K562 (cell line): Measurements from ENCODE around the gene LPIN1. TPM values are rescaled to one million over a fixed set of nuclear protein-coding genes. Genes with fewer than 3 reads are reported as not detected.
A peak's percentile ranks its signal among the peaks of the same experiment; 100 is the strongest.

Experiments used
- ATAC-seq: fragments of 200-7000 bp; cut with Tn5 transposase; 3 replicates; pipeline ENCODE4 v1.9.1; 2020; ENCODE audit warnings: moderate library complexity
- BruUV-seq: library from RNA; stranded (reverse); fragments of 400-500 nt; replicated peaks from 2 replicates; lab custom pipeline; 2021; lab: Mats Ljungman, UMichigan
- CTCF ChIA-PET: fragments of 300-600 bp; formaldehyde crosslinking; extraction: SDS; loops from one replicate; lab custom pipeline; 2021; ENCODE audit warnings: low intra/inter-chr PET ratio; lab: Yijun Ruan, JAX
- POLR2A ChIA-PET: fragments of 300-600, 350-650 bp; sonication (Branson Sonifier 250); formaldehyde crosslinking; extraction: SDS; loops from one replicate; lab custom pipeline; 2021; ENCODE audit warnings: antibody characterized with exemption, inconsistent platforms; lab: Yijun Ruan, JAX
- DNase-seq, 4 experiments: peaks; one replicate each; pipeline versions ENCODE4 v3.0.0 to v3.0.0-alpha.2; 2011 to 2018; ENCODE audit warnings: low spot score in 3 of 4, mixed read lengths in 3 of 4; ENCODE audit errors: extremely low read depth in 1 of 4
- FAIRE-seq: peaks from 2 replicates; lab custom pipeline; 2011; peaks lifted over from hg19 to GRCh38; lab: Jason Lieb, UNC
- H2AFZ ChIP-seq: 2 replicates; pipeline ENCODE4 v1.6.0; 2011; ENCODE audit warnings: low read depth, low read length, control low read depth, inconsistent platforms
- H3K27ac ChIP-seq: fragments of 200-600 bp; 3 replicates; pipeline ENCODE4 v1.8.0; 2011; ENCODE audit warnings: low read depth, mild to moderate bottlenecking, control low read depth, inconsistent platforms, low read length, moderate library complexity, mixed read lengths; ENCODE audit errors: extremely low read depth
- H3K27me3 ChIP-seq, 2 experiments: fragments of 300-600 bp in 1 of 2; 2 replicates in 1 of 2; 3 replicates in 1 of 2; pipeline versions ENCODE4 v1.6.0 to v1.8.0; 2011; ENCODE audit warnings: inconsistent platforms in 2 of 2, low read length in 2 of 2, mild to moderate bottlenecking in 1 of 2, mixed read lengths in 1 of 2, moderate library complexity in 1 of 2; ENCODE audit not compliant: control insufficient read depth in 2 of 2, insufficient read depth in 2 of 2
- H3K36me3 ChIP-seq: fragments of 300-600 bp; 3 replicates; pipeline ENCODE4 v1.8.0; 2011; ENCODE audit warnings: mild to moderate bottlenecking, low read length, inconsistent platforms; ENCODE audit not compliant: control insufficient read depth, insufficient read depth
- H3K4me1 ChIP-seq, 2 experiments: fragments of 200-600 bp in 1 of 2; replicated peaks in 1 of 2; 2 replicates in 1 of 2; 3 replicates in 1 of 2; pipeline versions ENCODE4 v1.5.1 to v1.8.0; 2011; ENCODE audit warnings: inconsistent platforms in 2 of 2, low read length in 2 of 2, mild to moderate bottlenecking in 1 of 2, mixed read lengths in 1 of 2, moderate library complexity in 1 of 2; ENCODE audit not compliant: control insufficient read depth in 2 of 2, insufficient read depth in 2 of 2
- H3K4me2 ChIP-seq: 2 replicates; pipeline ENCODE4 v1.6.1; 2011; ENCODE audit warnings: low read length, control low read depth, inconsistent platforms, mixed read lengths; ENCODE audit not compliant: insufficient read depth
- H3K4me3 ChIP-seq: fragments of 200-600 bp; sonication (generic), shearing (Covaris generic); 2 replicates; pipeline ENCODE4 v1.5.1; 2016; ENCODE audit warnings: control low read depth, inconsistent platforms
- H3K79me2 ChIP-seq: fragments of 200-600 bp; 3 replicates; pipeline ENCODE4 v1.8.0; 2011; ENCODE audit warnings: low read length, inconsistent platforms; ENCODE audit not compliant: control insufficient read depth, insufficient read depth
- H3K9ac ChIP-seq, 2 experiments: 2 replicates each; pipeline versions ENCODE4 v1.6.0 to v1.6.1; 2011; ENCODE audit warnings: low read depth in 2 of 2, low read length in 2 of 2, control low read depth in 1 of 2, inconsistent platforms in 1 of 2, mild to moderate bottlenecking in 1 of 2, mixed read lengths in 1 of 2; ENCODE audit not compliant: insufficient read depth in 1 of 2
- H3K9me1 ChIP-seq: one replicate; pipeline ENCODE4 v1.6.0; 2011; ENCODE audit warnings: inconsistent platforms, mild to moderate bottlenecking, low read length, moderate library complexity; ENCODE audit not compliant: control insufficient read depth, insufficient read depth
- H3K9me3 ChIP-seq: replicated peaks from 2 replicates; pipeline ENCODE4 v1.5.1; 2011; ENCODE audit warnings: low read depth, low read length, inconsistent platforms; ENCODE audit not compliant: control insufficient read depth, insufficient read depth
- H4K20me1 ChIP-seq: replicated peaks from 2 replicates; pipeline ENCODE4 v1.6.1; 2011; ENCODE audit warnings: low read length, inconsistent platforms, mixed read lengths; ENCODE audit not compliant: control insufficient read depth, insufficient read depth
- C11orf30 ChIP-seq: fragments of 450-650 bp; IDR thresholded peaks from 2 replicates; pipeline ENCODE4 v1.6.1; 2016; ENCODE audit warnings: low read depth, mild to moderate bottlenecking
- CEBPB ChIP-seq: fragments of 450-650 bp; IDR thresholded peaks from 2 replicates; pipeline ENCODE4 v1.6.1; 2016; ENCODE audit warnings: missing genetic modification characterization, missing compliant biosample characterization
- CXXC5 ChIP-seq: fragments of 250-450 bp; sonication (Bioruptor Pico); IDR thresholded peaks from 2 replicates; pipeline ENCODE4 v1.8.0; 2022; ENCODE audit warnings: inconsistent platforms, mild to moderate bottlenecking, moderate library complexity
- ESRRA ChIP-seq: fragments of 450-650 bp; IDR thresholded peaks from 2 replicates; pipeline ENCODE4 v1.6.1; 2014; ENCODE audit warnings: low read depth, mild to moderate bottlenecking, moderate library complexity, borderline replicate concordance
- FUS ChIP-seq: fragments of 200-400 bp; formaldehyde crosslinking; optimal IDR thresholded peaks from 2 replicates; pipeline ENCODE3; 2017; ENCODE audit warnings: low read depth, low read length
- HDAC2 ChIP-seq: fragments of 450-650 bp; IDR thresholded peaks from 2 replicates; pipeline ENCODE4 v1.6.1; 2016; ENCODE audit warnings: mild to moderate bottlenecking
- HDAC3 ChIP-seq: fragments of 450-650 bp; IDR thresholded peaks from 2 replicates; pipeline ENCODE4 v1.6.1; 2018; ENCODE audit warnings: borderline replicate concordance, mild to moderate bottlenecking, moderate library complexity; ENCODE audit not compliant: partially characterized antibody
- IRF9 ChIP-seq: fragments of 450-650 bp; IDR thresholded peaks from 2 replicates; pipeline ENCODE4 v1.6.1; 2016; ENCODE audit warnings: missing biosample characterization, missing genetic modification characterization
- MIER1 ChIP-seq: fragments of 450-650 bp; IDR thresholded peaks from 2 replicates; pipeline ENCODE4 v1.6.1; 2016; ENCODE audit warnings: antibody characterized with exemption, mild to moderate bottlenecking, low read depth
- MXI1 ChIP-seq: IDR thresholded peaks from 2 replicates; pipeline ENCODE4 v1.6.1; 2011; ENCODE audit warnings: low read depth, mild to moderate bottlenecking, improper control_type of control experiment, low read length
- NELFE ChIP-seq: IDR thresholded peaks from 2 replicates; pipeline ENCODE4 v1.6.1; 2011; ENCODE audit warnings: mild to moderate bottlenecking; ENCODE audit not compliant: insufficient read depth, insufficient read length
- POLR2G ChIP-seq: fragments of 200-400 bp; formaldehyde crosslinking; IDR thresholded peaks from 2 replicates; pipeline ENCODE4 v1.6.1; 2017; ENCODE audit warnings: low read depth, mild to moderate bottlenecking, antibody characterized with exemption, low read length, moderate library complexity
- RBBP5 ChIP-seq: fragments of 200-600 bp; sonication (generic); IDR thresholded peaks from 2 replicates; pipeline ENCODE4 v1.6.1; 2012; ENCODE audit warnings: borderline replicate concordance, mild to moderate bottlenecking, low read length, control low read depth, inconsistent platforms; ENCODE audit not compliant: insufficient read depth, poor library complexity, severe bottlenecking
- RBFOX2 ChIP-seq: fragments of 200-400 bp; formaldehyde crosslinking; IDR thresholded peaks from 2 replicates; pipeline ENCODE4 v1.6.1; 2017; ENCODE audit warnings: low read depth, mild to moderate bottlenecking, low read length, moderate library complexity
- RCOR1 ChIP-seq, 2 experiments: IDR thresholded peaks; 2 replicates each; pipeline ENCODE4 v1.6.1; 2012; ENCODE audit warnings: low read depth in 2 of 2, low read length in 2 of 2, borderline replicate concordance in 1 of 2, improper control_type of control experiment in 1 of 2
- RNF2 ChIP-seq: sonication (generic); IDR thresholded peaks from 2 replicates; pipeline ENCODE4 v1.6.1; 2016
- SMARCB1 ChIP-seq: IDR thresholded peaks from 2 replicates; pipeline ENCODE4 v1.6.1; 2011; ENCODE audit warnings: improper control_type of control experiment, low read depth; ENCODE audit not compliant: insufficient read length
- TAL1 ChIP-seq: fragments of 450-650 bp; IDR thresholded peaks from 2 replicates; pipeline ENCODE4 v1.6.1; 2016; ENCODE audit warnings: mild to moderate bottlenecking
- WGBS: fragments of 100-300 bp; shearing (Covaris generic); methylation state at CpG from one replicate; pipeline ENCODE4 v1.1.6; 2016; ENCODE audit warnings: low coverage, mixed read lengths; ENCODE audit not compliant: insufficient coverage; ENCODE audit errors: missing lambda C conversion rate; 5-methylcytosine and 5-hydroxymethylcytosine counted together
- in situ Hi-C: fragments of 300-500 bp; cut with MboI; formaldehyde crosslinking; loops from 4 replicates; pipeline ENCODE4 v1.15.0; 2018; ENCODE audit warnings: inconsistent platforms, mixed read lengths
- intact Hi-C: fragments of 100-400 bp; cut with micrococcal nuclease; formaldehyde crosslinking; loops from 2 replicates; pipeline ENCODE4 v1.14.2; 2022
- polyA plus RNA-seq, 8 experiments: library from polyadenylated mRNA; depleted of rRNA in 4 of 8; stranded (reverse) in 5 of 8; unstranded in 3 of 8; fragments of >200 nt; fragmentation: Nextera tagmentation in 2 of 8; fragmentation: Illumina TruSeq in 1 of 8; extraction: Ambion mirVana in 2 of 8; extraction: Trizol in 1 of 8; gene quantifications; 2 replicates each; pipeline versions ENCODE4 v1.2.1 to v1.2.3, GENCODE V29; 2011 to 2014; ENCODE audit warnings: inconsistent platforms in 1 of 8, missing spikeins in 1 of 8
- total RNA-seq, 7 experiments: library from RNA; depleted of rRNA in 6 of 7; stranded (reverse); fragments of >200 nt in 6 of 7; fragmentation: Illumina TruSeq in 2 of 7; extraction: Trizol in 2 of 7; gene quantifications; 2 replicates each; pipeline versions ENCODE4 v1.2.1 to v1.2.3, GENCODE V29; 2011 to 2021; ENCODE audit warnings: low replicate concordance in 1 of 7
- TF ChIP-seq, protein P1 (sequence below): fragments of 450-650 bp; formaldehyde crosslinking; IDR thresholded peaks from 2 replicates; pipeline ENCODE4 v1.4.0; 2022; ENCODE audit warnings: missing genetic modification characterization
- TF ChIP-seq, protein P2 (sequence below): sonication (generic); formaldehyde crosslinking; IDR thresholded peaks from 2 replicates; pipeline ENCODE4 v1.9.0; 2022; ENCODE audit warnings: mild to moderate bottlenecking, missing genetic modification reagents

The LPIN1 gene
- total and polyA plus RNA-seq, 9 of the 15 experiments (the other 6 are each of a cell fraction or from before 2014, with no cell fraction given) = 9.2 to 84.0 (median 27.8) TPM

DNA sequence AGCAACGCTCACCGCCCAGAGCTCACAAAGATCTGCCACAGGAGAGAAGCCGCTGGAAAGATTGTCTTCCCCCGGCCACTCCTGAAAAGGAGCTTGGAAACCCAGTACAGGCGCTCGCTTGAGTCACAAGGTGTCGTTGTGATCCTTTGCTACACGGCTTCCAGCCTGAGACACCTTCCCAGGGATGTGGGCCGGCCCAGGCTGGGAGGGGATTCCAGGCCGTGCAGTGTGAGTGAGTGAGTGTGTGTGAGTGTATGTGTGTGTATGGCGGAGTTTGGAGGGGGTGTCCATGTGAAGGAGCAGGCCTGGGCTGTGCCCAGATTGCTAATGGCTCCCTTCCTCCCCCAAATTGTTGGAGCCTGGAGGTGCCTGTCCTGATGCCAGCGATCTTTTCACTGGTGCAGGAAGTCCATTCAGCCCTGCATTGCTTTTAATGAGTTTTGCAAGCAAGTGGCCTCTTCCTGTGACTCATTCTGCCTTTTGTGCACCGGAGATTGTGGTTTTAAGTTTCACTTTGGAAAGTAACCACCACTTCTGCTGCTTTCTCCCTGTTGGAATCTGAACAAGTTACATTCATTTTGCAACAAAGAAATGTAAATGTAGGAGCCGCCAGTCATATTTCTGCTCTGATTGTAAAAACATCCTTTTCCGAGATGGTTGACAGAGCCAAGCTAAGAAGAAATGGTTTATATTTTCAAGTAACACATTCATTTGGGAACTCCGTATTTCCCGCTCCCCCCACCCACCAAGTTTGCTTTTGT, 83.7 kb downstream of the LPIN1 start:
- Histone ChIP-seq H4K20me1 (no peaks in the 10 kb centered on the region), H3K4me3 (peak overlapping the region; percentile 31), H3K4me1 (peaks cover 10 to 26% of the 10 kb centered on the region in 2 experiments), H3K9me3 (no peaks in the 10 kb centered on the region), H3K9me1 (no peaks in the 10 kb centered on the region), H3K27me3 (no peaks in the 10 kb centered on the region), H3K79me2 (no peaks in the 10 kb centered on the region), H2AFZ (peak overlapping the region; percentile 92), H3K4me2 (peak overlapping the region; percentile 88), H3K36me3 (peaks cover 21% of the 10 kb centered on the region), H3K9ac (peak overlapping the region; percentile 59 to 84), H3K27ac (peak overlapping the region; percentile 89)
- in situ Hi-C loops (loop anchor here (5.0 kb wide), 2 partner anchors 887 to 1182 kb away; partner anchors contain the start of gene TRIB2), intact Hi-C loops (loop anchor here (1.0 to 10.0 kb wide), 6 partner anchors 33 to 1177 kb away; partner anchors contain the start of gene TRIB2)
- POLR2A ChIA-PET = interaction anchor here (0.6 to 1.2 kb wide), 7 partner anchors 9 to 886 kb away, joined by 3 to 6 read pairs (median 3); no protein-coding TSS in a partner anchor
- DNase-seq = peak; percentile 74 to 88 (median 80)
- BruUV-seq = no TSS peak
- peak; percentile 96 for FAIRE-seq
- ATAC-seq = peak; percentile 96
- 2% methylated on average over 17 of the region's 17 CpGs for WGBS
- CTCF ChIA-PET = interaction anchor here (0.6 to 4.0 kb wide), 6 partner anchors 121 to 1176 kb away, joined by 3 to 35 read pairs (median 4); partner anchors contain the start of gene TRIB2
- TF ChIP-seq, protein P1, sequence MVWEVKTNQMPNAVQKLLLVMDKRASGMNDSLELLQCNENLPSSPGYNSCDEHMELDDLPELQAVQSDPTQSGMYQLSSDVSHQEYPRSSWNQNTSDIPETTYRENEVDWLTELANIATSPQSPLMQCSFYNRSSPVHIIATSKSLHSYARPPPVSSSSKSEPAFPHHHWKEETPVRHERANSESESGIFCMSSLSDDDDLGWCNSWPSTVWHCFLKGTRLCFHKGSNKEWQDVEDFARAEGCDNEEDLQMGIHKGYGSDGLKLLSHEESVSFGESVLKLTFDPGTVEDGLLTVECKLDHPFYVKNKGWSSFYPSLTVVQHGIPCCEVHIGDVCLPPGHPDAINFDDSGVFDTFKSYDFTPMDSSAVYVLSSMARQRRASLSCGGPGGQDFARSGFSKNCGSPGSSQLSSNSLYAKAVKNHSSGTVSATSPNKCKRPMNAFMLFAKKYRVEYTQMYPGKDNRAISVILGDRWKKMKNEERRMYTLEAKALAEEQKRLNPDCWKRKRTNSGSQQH (CRISPR knock-in tag) = 0 out of 2 replicates have a peak, but pooled peaks have one; percentile 55
- TF ChIP-seq NELFE (no peak), RBFOX2 (peak; percentile 73), MIER1 (no peak), POLR2G (peak; percentile 57; the same call in 1 of the 2 replicates), CXXC5 (CRISPR knock-in tag) (no peak), CEBPB (tag) (peak; percentile 85), MXI1 (no peak), FUS (no peak), HDAC3 (peak; percentile 37), C11orf30 (no peak), RCOR1 (IDR thresholded peaks at IDR 0.05; ENCODE audit: borderline replicate concordance in 1 of 2, low read depth in 2 of 2, low read length in 2 of 2) (peak in 1 of 2 experiments; percentile 3; a peak in 1 of 4 replicates), TAL1 (peak; percentile 41), RBBP5 (peak; percentile 69), IRF9 (no peak), SMARCB1 (no peak), ESRRA (peak; percentile 81; the same call in 1 of the 2 replicates), HDAC2 (peak; percentile 92), RNF2 (peak; percentile 96)
- TF ChIP-seq, protein P2, sequence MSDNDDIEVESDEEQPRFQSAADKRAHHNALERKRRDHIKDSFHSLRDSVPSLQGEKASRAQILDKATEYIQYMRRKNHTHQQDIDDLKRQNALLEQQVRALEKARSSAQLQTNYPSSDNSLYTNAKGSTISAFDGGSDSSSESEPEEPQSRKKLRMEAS (CRISPR knock-in tag) = no peak
